ENCODE results near the gene ASS1.

Gene ASS1

GRCh38 chr9:130473009-130473408 lies 28.2 kb downstream of the ASS1 start:
- no peak for DNase-seq (ENCODE audit: low spot score)

GRCh38 chr9:130473566-130473965 lies 28.8 kb downstream of the ASS1 start:
- DNase-seq (ENCODE audit: low spot score), result no peak

GRCh38 chr9:130474106-130474505 lies 29.3 kb downstream of the ASS1 start:
- no peak for DNase-seq (ENCODE audit: low spot score)

- DNase-seq (ENCODE audit: low spot score), result no peak
These were observed 31.5 kb downstream of the ASS1 start for GRCh38 chr9:130476151-130476730.

- DNase-seq (ENCODE audit: low spot score), result no peak
These were observed 32.8 kb downstream of the ASS1 start for GRCh38 chr9:130477564-130477963.

- DNase-seq (ENCODE audit: low spot score), result peak; percentile 50
These were observed 33.4 kb downstream of the ASS1 start for GRCh38 chr9:130478152-130478551.

- DNase-seq (ENCODE audit: low spot score), result peak; percentile 86
These were observed 34.2 kb downstream of the ASS1 start for GRCh38 chr9:130478736-130479575.

- no peak for DNase-seq (ENCODE audit: low spot score)
These were observed 34.8 kb downstream of the ASS1 start for GRCh38 chr9:130479587-130479986.

GRCh38 chr9:130480673-130481072 lies 35.9 kb downstream of the ASS1 start:
- DNase-seq (ENCODE audit: low spot score), result no peak

GRCh38 chr9:130482463-130482862 lies 37.7 kb downstream of the ASS1 start:
- DNase-seq (ENCODE audit: low spot score), result no peak

GRCh38 chr9:130483371-130483971 lies 38.7 kb downstream of the ASS1 start:
- peak; percentile 77 for DNase-seq (ENCODE audit: low spot score)

- DNase-seq (ENCODE audit: low spot score), result no peak
These were observed 39.8 kb downstream of the ASS1 start for GRCh38 chr9:130484362-130485072.

- no peak for DNase-seq (ENCODE audit: low spot score)
These were observed 41.3 kb downstream of the ASS1 start for GRCh38 chr9:130486103-130486502.

GRCh38 chr9:130487500-130487899 lies 42.7 kb downstream of the ASS1 start:
- no peak for DNase-seq (ENCODE audit: low spot score)

- no peak for DNase-seq (ENCODE audit: low spot score)
These were observed 44.0 kb downstream of the ASS1 start for GRCh38 chr9:130488621-130489330.

GRCh38 chr9:130490981-130491380 lies 46.2 kb downstream of the ASS1 start:
- peak; percentile 69 for DNase-seq (ENCODE audit: low spot score)

- DNase-seq (ENCODE audit: low spot score), result no peak
These were observed 47.2 kb downstream of the ASS1 start for GRCh38 chr9:130491830-130492482.

- no peak for DNase-seq (ENCODE audit: low spot score)
These were observed 48.3 kb downstream of the ASS1 start for GRCh38 chr9:130493021-130493420.

GRCh38 chr9:130493476-130493875 lies 48.7 kb downstream of the ASS1 start:
- no peak for DNase-seq (ENCODE audit: low spot score)

- DNase-seq (ENCODE audit: low spot score), result no peak
These were observed 50.3 kb downstream of the ASS1 start for GRCh38 chr9:130495067-130495466.

GRCh38 chr9:130497139-130497538 lies 52.4 kb downstream of the ASS1 start:
- no peak for DNase-seq (ENCODE audit: low spot score)

All from D341Med (cell line).